Measurements from ENCODE around the gene SPNS2. TPM values are rescaled to one million over a fixed set of nuclear protein-coding genes. Genes with fewer than 3 reads are reported as not detected.

The SPNS2 gene
- total RNA-seq, 1 donor from 2014 or later = 0.34 TPM

DNA sequence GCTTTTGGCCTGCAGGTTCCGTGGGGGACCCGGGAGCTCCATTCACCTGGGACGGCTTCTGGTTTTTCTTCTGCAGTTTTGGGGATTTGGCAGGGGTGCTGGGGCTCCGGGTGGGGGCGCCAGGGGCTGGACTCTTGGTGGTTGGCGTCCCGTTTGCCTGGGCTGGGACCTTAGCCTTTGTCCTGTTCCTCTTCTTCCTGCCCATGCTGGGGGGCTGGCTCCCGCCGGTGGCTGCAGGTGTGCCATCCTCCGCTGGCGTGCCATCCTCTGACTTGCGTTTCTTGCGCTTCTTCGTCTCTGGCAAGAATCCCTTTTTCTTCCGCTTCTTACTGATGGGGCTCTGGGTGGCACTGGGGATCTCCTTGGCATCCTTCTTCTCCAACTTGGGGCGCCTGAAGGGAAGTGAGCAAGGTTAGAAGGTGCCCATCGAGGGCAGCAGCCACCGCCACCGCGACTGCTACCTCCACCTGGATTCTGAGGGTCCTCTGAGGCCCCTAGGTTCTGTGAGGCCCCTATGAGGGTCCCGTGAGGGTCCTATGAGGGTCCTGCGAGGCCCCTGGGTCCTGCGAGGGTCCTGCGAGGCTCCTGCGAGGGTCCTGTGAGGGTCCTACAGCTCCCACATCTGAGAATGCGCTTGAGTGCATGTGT is 41.0 kb downstream of the SPNS2 start:
- Mint-ChIP-seq H3K4me3 (no peak overlapping the region), H3K27me3 (ENCODE audit: insufficient read depth, low read depth) (no peaks in the 10 kb centered on the region), H3K9me3 (no peaks in the 10 kb centered on the region), H3K4me1 (no peaks in the 10 kb centered on the region), H3K27ac (no peak overlapping the region), H3K36me3 (peaks cover 3% of the 10 kb centered on the region)
- Histone ChIP-seq H3K9me3 (ENCODE audit: low read depth) (no peaks in the 10 kb centered on the region), H3K27me3 (no peaks in the 10 kb centered on the region), H3K4me1 (peaks cover 15% of the 10 kb centered on the region), H3K9ac (no peak overlapping the region), H3K79me2 (ENCODE audit: low read depth) (no peaks in the 10 kb centered on the region), H3K4me3 (no peak overlapping the region), H3K27ac (no peak overlapping the region), H3K4me2 (no peak overlapping the region), H3K36me3 (no peaks in the 10 kb centered on the region), H4K20me1 (ENCODE audit: low read depth) (no peaks in the 10 kb centered on the region), H3F3A (ENCODE audit: low read depth) (peaks cover 3% of the 10 kb centered on the region), H2AFZ (replicated peaks) (no peak overlapping the region)
- no peak for DNase-seq (ENCODE audit: low spot score)
- TF ChIP-seq CTCF (IDR thresholded peaks at IDR 0.05) (no peak), EZH2phosphoT487 (IDR thresholded peaks at IDR 0.05) (no peak), EZH2 (IDR thresholded peaks at IDR 0.05) (no peak)

GRCh38 chr17:4540224-4540651 is 41.6 kb downstream of the SPNS2 start:
- Histone ChIP-seq H2AFZ (replicated peaks) (no peak overlapping the region), H3K27ac (no peak overlapping the region), H3K4me3 (no peak overlapping the region), H3K36me3 (no peaks in the 10 kb centered on the region), H3K9me3 (ENCODE audit: low read depth) (no peaks in the 10 kb centered on the region), H3K9ac (no peak overlapping the region), H3K4me1 (peaks cover 15% of the 10 kb centered on the region), H3K4me2 (no peak overlapping the region), H3F3A (ENCODE audit: low read depth) (peaks cover 3% of the 10 kb centered on the region), H3K79me2 (ENCODE audit: low read depth) (no peaks in the 10 kb centered on the region), H4K20me1 (ENCODE audit: low read depth) (no peaks in the 10 kb centered on the region), H3K27me3 (no peaks in the 10 kb centered on the region)
- TF ChIP-seq EZH2phosphoT487 (IDR thresholded peaks at IDR 0.05) = no peak
- no peak for TF ChIP-seq EZH2 (IDR thresholded peaks at IDR 0.05)
- no peak overlapping the region for H3K4me3 Mint-ChIP-seq
- H3K4me1 Mint-ChIP-seq = no peaks in the 10 kb centered on the region
- peaks cover 3% of the 10 kb centered on the region for H3K36me3 Mint-ChIP-seq
- H3K27ac Mint-ChIP-seq = no peak overlapping the region
- H3K9me3 Mint-ChIP-seq = no peaks in the 10 kb centered on the region
- H3K27me3 Mint-ChIP-seq (ENCODE audit: insufficient read depth, low read depth) = no peaks in the 10 kb centered on the region
- DNase-seq (ENCODE audit: low spot score) = no peak

- no peaks in the 10 kb centered on the region for H3K9me3 ChIP-seq (ENCODE audit: low read depth)
- Mint-ChIP-seq H3K27ac (no peak overlapping the region), H3K27me3 (ENCODE audit: insufficient read depth, low read depth) (no peaks in the 10 kb centered on the region), H3K4me1 (no peaks in the 10 kb centered on the region), H3K4me3 (no peak overlapping the region), H3K36me3 (peaks cover 3% of the 10 kb centered on the region), H3K9me3 (no peaks in the 10 kb centered on the region)
- peaks cover 12% of the 10 kb centered on the region for H3K4me1 ChIP-seq
- H4K20me1 ChIP-seq (ENCODE audit: low read depth) = no peaks in the 10 kb centered on the region
- no peaks in the 10 kb centered on the region for H3K27me3 ChIP-seq
- TF ChIP-seq EZH2phosphoT487 (IDR thresholded peaks at IDR 0.05) (no peak), CTCF (IDR thresholded peaks at IDR 0.05) (no peak), EZH2 (IDR thresholded peaks at IDR 0.05) (no peak)
- DNase-seq (ENCODE audit: low spot score) = no peak
- no peaks in the 10 kb centered on the region for H3K36me3 ChIP-seq
- H3K4me2 ChIP-seq = no peak overlapping the region
- H3K9ac ChIP-seq = no peak overlapping the region
- no peaks in the 10 kb centered on the region for H3K79me2 ChIP-seq (ENCODE audit: low read depth)
- no peak overlapping the region for H2AFZ ChIP-seq (replicated peaks)
- H3K4me3 ChIP-seq = no peak overlapping the region
- no peak overlapping the region for H3K27ac ChIP-seq
- H3F3A ChIP-seq (ENCODE audit: low read depth) = peaks cover 3% of the 10 kb centered on the region
Measured at GRCh38 chr17:4540687-4541327, 42.1 kb downstream of the SPNS2 start.

Measured in neural progenitor cell (in vitro differentiated cells).